ENCODE data around the gene AIFM2.
"Not testable (repeated sequence)": the region's sequence is repeated elsewhere in the genome, so short reads cannot be mapped to it uniquely, and the experiment has no call there.

Gene AIFM2

GRCh38 chr10:70162892-70163201 lies 30.2 kb upstream of the AIFM2 start:
- no peak for DNase-seq (ENCODE audit: low spot score)
- TF ChIP-seq CTCF (conservative IDR thresholded peaks at IDR 0.05; ENCODE audit: low read depth) = no peak
- H3K27ac ChIP-seq = no peak overlapping the region
- ChIA-PET POLR2A (ENCODE audit: low non-redundant PET) (no interaction called here), CTCF (no interaction called here)

GRCh38 chr10:70162151-70162891 lies 29.7 kb upstream of the AIFM2 start:
- peak overlapping the region; percentile 55; the same call in 1 of the 2 replicates for H3K27ac ChIP-seq
- ChIA-PET POLR2A (ENCODE audit: low non-redundant PET) (interaction anchor here (0.7 kb wide), 1 partner anchor 8 kb away, joined by 3 read pairs; the partner anchor contains the start of gene SAR1A), CTCF (no interaction called here)
- DNase-seq (ENCODE audit: low spot score) = no peak
- no peak for TF ChIP-seq CTCF (conservative IDR thresholded peaks at IDR 0.05; ENCODE audit: low read depth)

- ChIA-PET POLR2A (ENCODE audit: low non-redundant PET) (interaction anchor here (1.1 kb wide), 1 partner anchor 9 kb away, joined by 3 read pairs; the partner anchor contains the start of gene SAR1A), CTCF (interaction anchor here (0.8 kb wide), 1 partner anchor 113 kb away, joined by 3 read pairs; no protein-coding TSS in a partner anchor)
- no peak for TF ChIP-seq CTCF (conservative IDR thresholded peaks at IDR 0.05; ENCODE audit: low read depth)
- no peak overlapping the region for H3K27ac ChIP-seq
- no peak for DNase-seq (ENCODE audit: low spot score)
Measured at GRCh38 chr10:70160798-70161197, 28.2 kb upstream of the AIFM2 start.

GRCh38 chr10:70159366-70159765 lies 26.7 kb upstream of the AIFM2 start:
- DNase-seq (ENCODE audit: low spot score); H3K27ac ChIP-seq; CTCF ChIA-PET; POLR2A ChIA-PET (ENCODE audit: low non-redundant PET): not testable (repeated sequence)

- CTCF ChIA-PET = interaction anchor here (0.7 kb wide), 1 partner anchor 115 kb away, joined by 4 read pairs; no protein-coding TSS in a partner anchor
- H3K27ac ChIP-seq = no peak overlapping the region
- no peak for DNase-seq (ENCODE audit: low spot score)
- POLR2A ChIA-PET (ENCODE audit: low non-redundant PET) = interaction anchor here (0.6 kb wide), 1 partner anchor 1114 kb away, joined by 10 read pairs; no protein-coding TSS in a partner anchor
- no peak for TF ChIP-seq CTCF (conservative IDR thresholded peaks at IDR 0.05; ENCODE audit: low read depth)
Measured at GRCh38 chr10:70158113-70158512, 25.5 kb upstream of the AIFM2 start.

- TF ChIP-seq CTCF (conservative IDR thresholded peaks at IDR 0.05; ENCODE audit: low read depth) = no peak
- DNase-seq (ENCODE audit: low spot score) = no peak
- ChIA-PET CTCF (no interaction called here), POLR2A (ENCODE audit: low non-redundant PET) (interaction anchor here (0.5 to 1.2 kb wide), 2 partner anchors 9 to 15 kb away, joined by 3 read pairs; partner anchors contain the start of genes SAR1A and TYSND1)
- H3K27ac ChIP-seq = no peak overlapping the region
Measured at GRCh38 chr10:70155255-70155838, 22.7 kb upstream of the AIFM2 start.

GRCh38 chr10:70148516-70148915 lies 15.9 kb upstream of the AIFM2 start:
- H3K27ac ChIP-seq = peak overlapping the region; percentile 76
- TF ChIP-seq CTCF (conservative IDR thresholded peaks at IDR 0.05; ENCODE audit: low read depth) = no peak
- CTCF ChIA-PET = no interaction called here
- POLR2A ChIA-PET (ENCODE audit: low non-redundant PET) = no interaction called here
- DNase-seq (ENCODE audit: low spot score) = no peak
